ENCODE results near the gene SULT2A1.
A peak's percentile ranks its signal among the peaks of the same experiment; 100 is the strongest.
"Not testable (repeated sequence)": the region's sequence is repeated elsewhere in the genome, so short reads cannot be mapped to it uniquely, and the experiment has no call there.

SULT2A1 gene

GRCh38 chr19:47881757-47882156, 4.4 kb downstream of the SULT2A1 start:
- TF ChIP-seq, protein P1, sequence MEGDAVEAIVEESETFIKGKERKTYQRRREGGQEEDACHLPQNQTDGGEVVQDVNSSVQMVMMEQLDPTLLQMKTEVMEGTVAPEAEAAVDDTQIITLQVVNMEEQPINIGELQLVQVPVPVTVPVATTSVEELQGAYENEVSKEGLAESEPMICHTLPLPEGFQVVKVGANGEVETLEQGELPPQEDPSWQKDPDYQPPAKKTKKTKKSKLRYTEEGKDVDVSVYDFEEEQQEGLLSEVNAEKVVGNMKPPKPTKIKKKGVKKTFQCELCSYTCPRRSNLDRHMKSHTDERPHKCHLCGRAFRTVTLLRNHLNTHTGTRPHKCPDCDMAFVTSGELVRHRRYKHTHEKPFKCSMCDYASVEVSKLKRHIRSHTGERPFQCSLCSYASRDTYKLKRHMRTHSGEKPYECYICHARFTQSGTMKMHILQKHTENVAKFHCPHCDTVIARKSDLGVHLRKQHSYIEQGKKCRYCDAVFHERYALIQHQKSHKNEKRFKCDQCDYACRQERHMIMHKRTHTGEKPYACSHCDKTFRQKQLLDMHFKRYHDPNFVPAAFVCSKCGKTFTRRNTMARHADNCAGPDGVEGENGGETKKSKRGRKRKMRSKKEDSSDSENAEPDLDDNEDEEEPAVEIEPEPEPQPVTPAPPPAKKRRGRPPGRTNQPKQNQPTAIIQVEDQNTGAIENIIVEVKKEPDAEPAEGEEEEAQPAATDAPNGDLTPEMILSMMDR (IDR thresholded peaks at IDR 0.05; ENCODE audit: low read depth, low read length) = no peak
- H3K4me3 ChIP-seq (ENCODE audit: low read depth, low read length) = no peak overlapping the region

DNA sequence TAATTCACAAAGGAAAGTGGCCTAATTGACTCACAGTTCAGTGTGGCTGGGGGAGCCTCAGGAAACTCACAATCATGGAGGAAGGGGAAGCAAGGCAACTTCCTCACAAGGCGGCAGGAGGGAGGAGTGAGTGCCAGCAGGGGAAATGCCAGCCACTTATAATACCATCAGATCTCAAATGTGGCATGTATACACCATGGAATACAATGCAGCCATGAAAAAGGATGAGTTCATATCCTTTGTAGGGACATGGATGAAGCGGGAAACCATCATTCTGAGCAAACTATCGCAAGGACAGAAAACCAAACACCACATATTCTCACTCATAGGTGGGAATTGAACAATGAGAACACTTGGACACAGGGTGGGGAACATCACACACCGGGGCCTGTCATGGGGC, 6.7 kb downstream of the SULT2A1 start:
- H3K4me3 ChIP-seq (ENCODE audit: low read depth, low read length) = not testable (repeated sequence)

GRCh38 chr19:47878906-47879305, 7.2 kb downstream of the SULT2A1 start:
- H3K4me3 ChIP-seq (ENCODE audit: low read depth, low read length) = no peak overlapping the region
- TF ChIP-seq, protein P1 (IDR thresholded peaks at IDR 0.05; ENCODE audit: low read depth, low read length) = no peak

GRCh38 chr19:47865166-47865565, 20.9 kb downstream of the SULT2A1 start:
- H3K4me3 ChIP-seq (ENCODE audit: low read depth, low read length) = no peak overlapping the region
- TF ChIP-seq, protein P1 (IDR thresholded peaks at IDR 0.05; ENCODE audit: low read depth, low read length) = no peak

- TF ChIP-seq, protein P1 (IDR thresholded peaks at IDR 0.05; ENCODE audit: low read depth, low read length) = peak; percentile 98
- H3K4me3 ChIP-seq (ENCODE audit: low read depth, low read length) = no peak overlapping the region
Measured at GRCh38 chr19:47863514-47863936, 22.6 kb downstream of the SULT2A1 start.

- TF ChIP-seq, protein P1 (IDR thresholded peaks at IDR 0.05; ENCODE audit: low read depth, low read length) = no peak
- no peak overlapping the region for H3K4me3 ChIP-seq (ENCODE audit: low read depth, low read length)
Measured at GRCh38 chr19:47861630-47862029, 24.5 kb downstream of the SULT2A1 start.

DNA sequence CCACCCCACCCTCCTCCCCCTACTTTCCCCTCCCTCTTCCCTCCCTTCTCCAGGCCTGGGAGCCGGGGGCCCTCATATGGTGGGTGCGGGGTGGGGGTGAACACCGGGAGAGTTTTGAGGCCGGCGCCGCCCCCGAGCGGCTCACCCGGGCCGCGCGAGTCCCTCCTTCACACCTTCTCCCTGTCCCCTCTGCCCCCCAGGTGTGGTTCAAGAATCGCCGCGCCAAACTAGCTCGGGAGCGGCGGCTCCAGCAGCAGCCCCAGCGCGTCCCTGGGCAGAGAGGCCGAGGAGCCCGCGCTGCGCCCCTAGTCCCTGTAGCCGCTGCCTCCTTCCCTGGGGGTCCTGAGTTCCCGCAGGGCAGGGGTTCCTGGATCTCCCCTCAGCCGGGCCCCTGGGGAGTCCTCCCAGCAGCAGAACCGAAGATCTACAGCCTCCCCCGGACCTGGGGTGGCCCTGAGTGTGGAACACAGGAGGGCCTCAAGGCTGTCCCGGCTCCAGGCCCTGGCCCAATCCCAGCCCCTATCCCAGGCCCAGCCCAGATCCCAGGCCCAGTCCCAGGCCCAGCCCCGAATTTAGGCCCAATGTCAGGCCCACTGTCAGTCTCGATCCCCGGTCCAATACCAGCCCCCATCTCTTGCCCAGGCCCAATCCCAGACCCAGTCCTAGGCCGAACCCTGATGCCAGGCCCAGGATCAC, 25.4 kb downstream of the SULT2A1 start:
- TF ChIP-seq, protein P1 (IDR thresholded peaks at IDR 0.05; ENCODE audit: low read depth, low read length) = no peak
- H3K4me3 ChIP-seq (ENCODE audit: low read depth, low read length) = no peak overlapping the region

DNA sequence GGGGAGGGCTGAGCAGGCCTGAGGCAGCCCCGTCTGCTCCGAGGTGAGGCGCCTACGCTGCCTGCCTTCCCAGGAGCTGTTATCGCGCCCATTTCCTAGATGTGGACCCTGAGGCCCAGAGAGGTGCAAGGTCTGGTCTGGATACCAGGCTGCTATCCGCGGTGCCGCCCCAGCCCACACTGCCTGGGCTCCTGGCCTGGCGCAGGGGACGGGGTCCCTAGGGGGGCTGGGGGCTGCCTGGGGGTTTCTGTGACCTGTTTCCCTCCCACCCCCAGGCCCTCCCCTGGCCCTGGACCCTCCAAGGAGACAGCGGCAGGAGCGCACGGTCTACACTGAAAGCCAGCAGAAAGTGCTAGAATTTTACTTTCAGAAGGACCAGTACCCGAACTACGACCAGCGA, 26.3 kb downstream of the SULT2A1 start:
- H3K4me3 ChIP-seq (ENCODE audit: low read depth, low read length) = not testable (repeated sequence)

- not testable (repeated sequence) for H3K4me3 ChIP-seq (ENCODE audit: low read depth, low read length)
Measured at GRCh38 chr19:47858646-47859285, 27.3 kb downstream of the SULT2A1 start, which contains the start of gene TPRX2. TPRX2 (plus strand) TSS chr19:47859235; CDS start chr19:47859247, 12 bp downstream.

DNA sequence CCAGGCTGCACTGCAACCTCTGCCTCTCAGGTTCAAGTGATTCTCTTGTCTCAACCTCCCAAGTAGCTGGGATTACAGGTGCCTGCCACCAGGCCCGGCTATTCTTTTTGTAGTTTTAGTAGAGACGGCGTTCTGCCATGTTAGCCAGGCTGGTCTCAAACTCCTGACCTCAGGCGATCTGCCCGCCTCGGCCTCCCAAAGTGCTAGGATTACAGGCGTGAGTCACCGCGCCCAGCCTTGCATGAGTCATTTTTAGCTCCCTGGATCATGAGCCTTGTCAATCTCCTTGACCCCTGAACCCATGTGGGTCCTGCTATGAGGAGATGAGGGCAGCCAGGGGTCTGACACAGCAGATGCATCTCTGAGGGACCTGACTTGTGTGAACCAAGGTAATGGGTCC, 27.9 kb downstream of the SULT2A1 start:
- H3K4me3 ChIP-seq (ENCODE audit: low read depth, low read length) = not testable (repeated sequence)

Data from WI38 (cell line).